GM18858 (cell line): ENCODE data around the gene WHRN.

ENCODE experiments used
- ATAC-seq: cut with Tn5 transposase; IDR thresholded peaks from one replicate; pipeline ENCODE4 v1.9.1; 2021; ENCODE audit not compliant: unreplicated experiment

The WHRN gene

GRCh38 chr9:114425126-114425525 is 80.1 kb downstream of the WHRN start:
- no peak for ATAC-seq

- ATAC-seq: no peak
These were observed 81.1 kb downstream of the WHRN start for GRCh38 chr9:114424126-114424525.

- no peak for ATAC-seq
These were observed 82.1 kb downstream of the WHRN start for GRCh38 chr9:114423181-114423580.

GRCh38 chr9:114421147-114421546 is 84.1 kb downstream of the WHRN start:
- no peak for ATAC-seq

- ATAC-seq: no peak
These were observed 85.5 kb downstream of the WHRN start for GRCh38 chr9:114419796-114420195.

- no peak for ATAC-seq
These were observed 87.2 kb downstream of the WHRN start for GRCh38 chr9:114418053-114418452.

GRCh38 chr9:114417511-114417910 is 87.8 kb downstream of the WHRN start:
- no peak for ATAC-seq

GRCh38 chr9:114416906-114417305 is 88.4 kb downstream of the WHRN start:
- ATAC-seq: no peak

GRCh38 chr9:114416290-114416689 is 89.0 kb downstream of the WHRN start:
- no peak for ATAC-seq

GRCh38 chr9:114414346-114414745 is 90.9 kb downstream of the WHRN start:
- ATAC-seq: no peak

GRCh38 chr9:114413861-114414301 is 91.4 kb downstream of the WHRN start:
- ATAC-seq: no peak

- no peak for ATAC-seq
These were observed 93.1 kb downstream of the WHRN start for GRCh38 chr9:114412048-114412683.

GRCh38 chr9:114411452-114411851 is 93.8 kb downstream of the WHRN start:
- ATAC-seq: no peak

- ATAC-seq: no peak
These were observed 94.4 kb downstream of the WHRN start for GRCh38 chr9:114410910-114411309.

- ATAC-seq: no peak
These were observed 95.4 kb downstream of the WHRN start for GRCh38 chr9:114409842-114410241.

- no peak for ATAC-seq
These were observed 96.0 kb downstream of the WHRN start for GRCh38 chr9:114409103-114409780.

GRCh38 chr9:114408645-114409044 is 96.6 kb downstream of the WHRN start:
- ATAC-seq: no peak

- no peak for ATAC-seq
These were observed 97.4 kb downstream of the WHRN start for GRCh38 chr9:114407889-114408288.

GRCh38 chr9:114406441-114406840 is 98.8 kb downstream of the WHRN start:
- no peak for ATAC-seq

GRCh38 chr9:114405294-114406034 is 99.8 kb downstream of the WHRN start:
- peak; percentile 85 for ATAC-seq

- no peak for ATAC-seq
These were observed 100.7 kb downstream of the WHRN start for GRCh38 chr9:114404531-114404930.

GRCh38 chr9:114403153-114403756 is 102.0 kb downstream of the WHRN start:
- no peak for ATAC-seq
